ENCODE measurements around the gene ACO1.

ACO1 gene

GRCh38 chr9:32490601-32491000 is 106.2 kb downstream of the ACO1 start:
- DNase-seq (ENCODE audit: low spot score) = no peak

GRCh38 chr9:32497921-32498320 is 113.5 kb downstream of the ACO1 start:
- DNase-seq (ENCODE audit: low spot score) = no peak

- no peak for DNase-seq (ENCODE audit: low spot score)
These were observed 116.3 kb downstream of the ACO1 start for GRCh38 chr9:32500768-32501167.

GRCh38 chr9:32501868-32502267 is 117.4 kb downstream of the ACO1 start:
- DNase-seq (ENCODE audit: low spot score) = no peak

- no peak for DNase-seq (ENCODE audit: low spot score)
These were observed 118.0 kb downstream of the ACO1 start for GRCh38 chr9:32502464-32502863.

- no peak for DNase-seq (ENCODE audit: low spot score)
These were observed 118.6 kb downstream of the ACO1 start for GRCh38 chr9:32503008-32503407.

Data from HuH-7.5 (cell line).